ENCODE results near the gene LHFPL2.

The LHFPL2 gene

DNA sequence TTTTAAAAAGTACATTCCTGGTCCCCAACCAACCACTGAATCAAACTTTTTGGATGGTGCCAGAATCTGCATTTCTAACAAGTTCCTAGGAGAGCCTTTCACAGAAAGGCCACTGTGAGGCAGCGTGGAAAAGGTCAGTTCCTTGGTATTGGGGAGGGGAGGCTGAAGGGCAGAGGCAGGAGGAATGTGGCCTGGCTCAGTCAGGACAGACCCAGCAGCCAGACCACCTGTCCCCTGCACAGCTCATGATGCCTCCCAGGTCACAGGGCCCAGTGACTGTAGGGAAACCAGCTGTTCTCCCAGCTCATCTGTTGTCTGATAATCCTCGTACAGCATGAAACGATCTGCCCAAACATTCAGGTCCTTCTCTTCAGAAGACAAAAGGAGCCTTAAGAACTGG lies 132.9 kb downstream of the LHFPL2 start:
- no peak for DNase-seq

DNA sequence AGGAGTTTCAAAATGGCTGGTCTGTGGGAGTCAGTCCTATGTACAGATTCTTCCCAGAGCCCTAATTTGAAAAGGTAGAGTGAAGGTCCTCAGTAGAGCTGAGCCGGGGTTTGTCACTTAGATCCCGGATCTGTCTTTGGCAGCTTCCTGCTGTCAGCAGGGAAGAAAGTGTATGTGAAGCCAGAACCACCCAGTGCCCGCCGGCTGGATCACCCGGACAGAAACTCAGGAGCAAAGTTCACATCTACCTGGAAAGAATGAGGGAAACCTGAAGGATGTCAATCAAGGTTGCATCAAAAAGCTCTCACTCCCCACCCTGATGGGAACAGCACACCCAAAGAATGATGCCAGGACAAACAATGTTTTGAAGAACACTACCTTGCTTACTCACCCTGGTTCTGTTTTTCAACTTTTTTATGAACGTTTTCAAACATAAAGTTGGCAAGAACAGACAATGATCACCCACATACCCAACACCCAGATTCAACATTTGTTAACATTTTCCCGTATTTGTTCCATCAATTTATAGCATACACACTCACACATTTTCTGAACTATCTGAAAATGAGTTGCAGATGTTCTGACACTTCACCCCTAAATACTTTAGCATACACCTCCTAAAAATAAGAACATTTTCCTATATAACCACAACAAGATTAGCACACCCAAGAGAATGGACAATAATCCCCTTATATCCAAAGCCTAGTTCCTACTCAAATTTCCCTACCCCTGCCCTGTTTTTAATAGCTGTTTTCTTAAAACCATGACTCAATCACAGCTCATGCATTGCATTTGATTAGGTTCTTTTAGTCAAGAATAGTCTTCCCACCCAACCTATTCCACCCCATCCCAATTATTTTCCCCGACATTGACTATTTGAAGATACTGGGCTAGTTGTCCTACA lies 133.9 kb downstream of the LHFPL2 start:
- no peak for DNase-seq

DNA sequence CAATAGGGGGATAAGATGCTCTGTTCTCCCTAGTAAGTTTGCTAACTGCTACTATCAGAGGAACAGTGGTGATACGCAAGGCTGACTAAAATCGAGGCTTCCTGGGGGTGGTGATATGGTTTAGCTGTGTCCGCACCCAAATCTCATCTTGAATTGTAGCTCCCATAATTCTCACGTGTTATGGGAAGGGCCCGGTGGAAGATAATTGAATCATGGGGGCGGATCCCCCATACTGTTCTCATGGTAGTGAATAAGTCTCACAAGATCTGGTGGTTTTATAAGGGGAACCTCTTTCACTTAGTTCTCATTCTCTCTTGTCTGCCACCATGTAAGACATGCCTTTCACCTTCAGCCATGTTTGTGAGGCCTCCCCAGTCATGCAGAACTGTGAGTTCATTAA lies 135.1 kb downstream of the LHFPL2 start:
- no peak for DNase-seq

DNA sequence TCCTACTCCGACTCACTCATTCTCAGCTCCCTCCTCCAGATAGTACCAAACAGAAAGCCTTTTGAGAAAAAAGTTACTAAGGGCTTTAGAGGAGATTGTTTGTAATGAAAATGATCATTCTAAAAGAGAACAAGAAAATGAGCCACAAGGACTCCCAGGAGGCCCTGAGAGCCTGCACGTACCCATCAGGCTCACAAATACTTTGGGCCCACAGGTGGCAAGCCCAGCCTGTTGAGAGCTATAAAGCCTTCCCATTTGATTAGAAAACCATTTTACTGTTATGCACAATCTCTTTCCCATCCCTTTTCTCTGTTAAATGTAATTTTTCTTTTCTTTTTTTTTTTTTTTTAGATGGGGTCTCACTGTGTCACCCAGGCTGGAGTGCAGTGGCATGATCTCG lies 136.1 kb downstream of the LHFPL2 start:
- no peak for DNase-seq

DNA sequence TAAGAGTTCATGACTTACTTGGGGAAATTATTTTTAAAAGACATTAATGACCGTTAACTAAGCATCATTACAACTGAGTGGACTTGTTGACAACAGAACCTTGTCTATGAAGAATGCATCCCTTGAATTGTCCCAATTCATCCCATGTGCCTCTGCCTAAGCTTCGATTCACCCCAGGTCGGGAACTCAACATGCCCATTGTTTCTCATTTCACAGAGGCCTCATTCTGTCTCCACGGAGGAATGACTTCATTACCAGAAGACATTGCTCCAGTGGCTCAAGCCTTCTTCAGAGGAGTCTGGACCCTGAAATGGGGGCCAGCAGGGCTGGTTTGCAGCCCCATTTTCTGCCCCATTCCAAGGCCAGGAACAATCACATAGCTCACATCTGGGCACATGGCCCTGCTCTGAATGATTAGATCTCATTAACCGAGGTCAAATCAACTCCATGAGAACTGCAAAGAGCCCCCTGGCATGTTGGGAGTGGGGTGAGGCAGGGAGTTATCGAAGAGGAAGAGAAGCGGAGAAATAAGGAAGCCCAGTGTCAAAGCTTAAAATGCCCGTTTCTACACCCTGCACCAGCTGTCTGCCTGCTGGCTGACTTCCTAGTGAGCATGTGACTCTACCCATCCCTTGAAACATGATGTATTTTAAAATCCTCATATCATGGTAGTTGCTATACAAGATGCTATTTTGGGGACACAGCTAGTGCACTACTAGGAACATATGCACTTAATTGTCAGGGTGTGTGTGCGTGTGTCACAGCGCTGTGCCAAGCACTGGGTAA lies 137.3 kb downstream of the LHFPL2 start:
- DNase-seq = no peak

DNA sequence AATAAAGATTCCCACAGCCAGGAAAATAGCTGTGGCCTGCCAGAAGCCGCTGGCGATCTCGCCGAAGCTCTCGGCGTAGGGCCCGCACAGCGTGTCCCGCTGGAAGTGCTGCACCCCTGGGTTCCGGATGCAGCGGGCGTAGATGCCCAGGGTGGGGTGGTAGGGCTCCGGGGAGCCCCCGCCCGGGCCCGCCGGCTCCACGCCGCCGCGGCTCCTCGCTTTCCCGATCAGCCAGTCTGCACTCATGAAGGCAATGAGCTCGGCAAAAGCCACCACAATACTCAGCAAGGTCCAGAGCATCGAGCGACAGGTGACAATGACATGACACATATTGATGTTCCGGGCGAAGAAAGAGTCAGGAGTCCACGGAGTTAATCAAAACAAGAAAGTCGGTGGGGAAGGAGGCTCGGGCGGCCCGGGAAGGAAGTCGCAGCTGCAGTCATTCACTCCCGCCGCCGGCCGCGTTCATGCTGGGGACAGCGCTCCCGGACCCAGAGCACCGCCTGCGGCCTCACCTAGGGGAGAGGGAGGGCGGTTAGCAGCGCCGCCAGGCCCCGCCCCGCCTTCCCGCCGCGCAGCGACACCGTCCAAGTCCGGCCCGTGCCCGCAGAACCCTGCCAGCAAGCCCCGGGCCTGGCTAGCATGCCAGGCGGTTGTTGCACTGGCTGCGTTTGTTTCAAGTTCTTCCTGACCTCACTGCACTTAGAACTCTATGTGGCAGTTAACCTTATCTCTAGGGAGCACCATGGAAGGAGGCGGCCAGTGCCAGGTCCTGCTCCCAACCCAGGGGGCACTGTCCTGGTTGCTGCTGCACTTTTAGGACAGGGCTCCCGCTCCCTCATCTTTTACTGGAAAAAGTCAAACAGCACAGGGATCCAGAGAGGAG lies 138.4 kb downstream of the LHFPL2 start:
- peak; percentile 45 for DNase-seq

DNA sequence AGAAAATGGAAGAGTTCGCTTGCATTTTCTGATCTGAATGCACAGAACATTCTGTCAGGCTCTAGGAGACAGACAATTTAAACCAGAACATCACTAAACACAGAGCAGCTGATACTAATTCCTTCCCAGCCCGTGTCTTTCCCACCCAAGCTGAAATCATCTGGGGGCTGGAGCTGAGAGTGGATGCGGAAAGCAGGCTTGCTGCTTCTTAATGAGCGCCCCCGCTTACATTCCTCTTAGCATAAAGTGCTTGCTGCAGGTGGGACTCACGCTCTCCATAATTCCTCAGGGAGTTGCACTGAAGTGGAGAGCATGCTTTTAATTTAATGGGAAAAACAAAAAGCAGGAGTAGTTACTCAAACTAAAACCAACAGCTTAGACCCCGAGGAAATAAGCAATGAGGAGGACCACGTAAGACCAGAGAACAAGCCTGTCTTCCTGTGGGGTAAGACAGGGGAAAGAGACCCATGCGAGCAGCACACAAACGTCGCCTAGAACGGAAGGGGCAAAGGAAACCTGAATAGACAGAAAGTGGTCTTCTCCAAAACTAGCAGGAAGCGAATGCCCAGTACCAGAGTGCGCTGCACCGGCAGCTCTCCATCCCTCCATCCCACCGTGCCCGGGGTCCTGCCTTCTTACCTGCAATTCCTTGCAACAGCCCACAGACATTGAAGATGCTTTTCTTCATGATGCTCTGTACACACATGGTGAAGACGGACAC lies 139.3 kb downstream of the LHFPL2 start:
- DNase-seq = no peak

DNA sequence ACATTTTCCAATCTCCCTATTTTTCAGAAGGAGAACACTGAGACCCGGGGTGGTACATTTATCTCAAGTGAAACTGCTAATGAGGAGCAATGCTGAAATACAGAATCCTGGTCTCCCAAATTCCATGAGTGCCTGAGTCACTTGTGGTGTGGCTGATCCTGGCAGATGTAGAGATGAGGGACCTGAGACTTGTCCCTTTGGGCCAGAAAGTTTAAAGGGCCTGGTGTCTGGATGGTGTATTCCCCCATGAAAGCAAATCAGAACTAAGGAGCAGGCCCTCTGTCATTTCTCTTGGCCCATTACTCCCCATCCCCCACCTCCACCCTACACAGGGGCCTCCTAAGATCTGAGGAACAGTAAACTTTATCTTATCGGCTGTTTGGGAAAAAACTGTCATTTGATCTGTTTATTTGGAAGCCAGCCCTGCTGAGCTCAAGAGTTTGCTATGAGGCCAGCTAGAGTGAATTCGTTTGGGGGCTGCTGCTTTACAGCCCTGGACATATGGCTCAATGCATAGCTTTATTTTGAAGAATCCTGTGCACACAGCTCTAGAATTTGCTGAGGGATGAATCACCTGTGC lies 140.3 kb downstream of the LHFPL2 start:
- DNase-seq = no peak

DNA sequence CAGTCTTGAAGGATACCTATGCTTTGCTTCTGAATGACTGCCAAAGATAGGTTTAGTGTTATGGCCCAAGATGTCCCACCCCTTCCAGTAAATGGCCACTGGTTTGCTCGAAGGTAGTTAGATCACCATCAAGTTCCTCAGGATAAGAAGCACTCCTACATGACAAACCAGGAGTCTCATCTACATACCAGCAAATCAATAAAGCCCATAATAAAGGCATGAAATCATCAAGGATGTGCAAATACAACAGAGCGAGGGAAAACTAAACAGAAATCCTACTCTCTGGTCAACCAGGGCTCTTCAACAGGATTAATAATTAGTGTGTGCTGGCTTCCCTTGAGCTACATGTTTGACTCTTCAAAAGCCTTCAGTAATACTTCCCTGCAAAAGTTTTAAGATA lies 141.0 kb downstream of the LHFPL2 start:
- DNase-seq = no peak

DNA sequence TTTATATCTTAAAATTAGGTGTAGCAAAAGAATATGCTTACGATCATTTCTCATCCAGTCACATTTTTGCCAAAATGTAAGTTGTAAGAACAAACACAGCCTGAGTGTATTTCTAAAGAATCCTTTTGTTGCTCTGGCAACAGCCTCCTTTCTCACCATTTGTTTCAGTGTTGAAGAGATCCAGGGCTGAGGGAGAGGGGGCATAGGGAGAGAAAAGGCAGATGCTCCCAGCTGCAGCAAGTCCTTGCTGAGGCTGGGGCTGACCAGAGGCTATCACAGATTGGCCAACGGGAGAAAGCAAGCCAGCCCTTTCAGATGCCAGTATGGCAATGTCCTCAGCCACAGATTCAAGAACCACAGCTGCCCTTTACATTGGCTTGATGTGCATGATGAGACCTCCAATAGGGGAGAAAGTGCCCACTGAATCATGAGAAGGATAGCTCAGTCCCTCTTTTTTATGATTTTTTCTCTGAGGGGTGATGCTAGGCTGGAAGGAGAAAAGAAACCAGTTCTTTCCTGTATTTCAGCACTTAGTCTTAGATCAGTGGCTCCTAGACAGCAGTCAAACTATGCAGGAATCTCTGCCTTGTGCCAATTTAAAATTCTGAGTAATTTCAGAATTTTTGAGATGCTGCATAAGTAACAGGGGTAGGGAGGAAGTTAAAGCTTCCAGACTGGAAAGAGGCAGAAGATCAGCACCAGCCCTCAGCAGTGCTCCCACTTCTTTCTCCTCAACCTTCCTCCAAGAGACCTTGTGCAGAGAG lies 142.1 kb downstream of the LHFPL2 start:
- no peak for DNase-seq

DNA sequence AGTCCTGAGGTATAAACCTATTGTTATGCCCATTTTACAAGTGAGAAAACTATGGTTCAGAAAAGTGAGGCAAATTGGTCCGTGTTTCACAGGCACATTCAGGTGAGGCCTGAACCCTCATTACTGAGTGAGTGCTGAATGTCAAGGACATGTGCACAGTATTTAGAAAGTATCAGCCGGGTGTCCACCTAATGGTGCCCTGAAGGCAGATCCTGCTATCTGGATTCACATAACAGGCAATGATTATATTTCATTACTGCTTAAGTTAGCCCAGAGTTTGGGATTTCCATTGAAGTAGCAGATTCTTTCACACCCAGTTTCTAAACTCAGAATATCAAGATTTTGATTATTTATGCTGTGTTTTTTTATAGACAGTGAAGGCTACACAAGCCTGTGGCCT lies 142.7 kb downstream of the LHFPL2 start:
- DNase-seq = no peak

DNA sequence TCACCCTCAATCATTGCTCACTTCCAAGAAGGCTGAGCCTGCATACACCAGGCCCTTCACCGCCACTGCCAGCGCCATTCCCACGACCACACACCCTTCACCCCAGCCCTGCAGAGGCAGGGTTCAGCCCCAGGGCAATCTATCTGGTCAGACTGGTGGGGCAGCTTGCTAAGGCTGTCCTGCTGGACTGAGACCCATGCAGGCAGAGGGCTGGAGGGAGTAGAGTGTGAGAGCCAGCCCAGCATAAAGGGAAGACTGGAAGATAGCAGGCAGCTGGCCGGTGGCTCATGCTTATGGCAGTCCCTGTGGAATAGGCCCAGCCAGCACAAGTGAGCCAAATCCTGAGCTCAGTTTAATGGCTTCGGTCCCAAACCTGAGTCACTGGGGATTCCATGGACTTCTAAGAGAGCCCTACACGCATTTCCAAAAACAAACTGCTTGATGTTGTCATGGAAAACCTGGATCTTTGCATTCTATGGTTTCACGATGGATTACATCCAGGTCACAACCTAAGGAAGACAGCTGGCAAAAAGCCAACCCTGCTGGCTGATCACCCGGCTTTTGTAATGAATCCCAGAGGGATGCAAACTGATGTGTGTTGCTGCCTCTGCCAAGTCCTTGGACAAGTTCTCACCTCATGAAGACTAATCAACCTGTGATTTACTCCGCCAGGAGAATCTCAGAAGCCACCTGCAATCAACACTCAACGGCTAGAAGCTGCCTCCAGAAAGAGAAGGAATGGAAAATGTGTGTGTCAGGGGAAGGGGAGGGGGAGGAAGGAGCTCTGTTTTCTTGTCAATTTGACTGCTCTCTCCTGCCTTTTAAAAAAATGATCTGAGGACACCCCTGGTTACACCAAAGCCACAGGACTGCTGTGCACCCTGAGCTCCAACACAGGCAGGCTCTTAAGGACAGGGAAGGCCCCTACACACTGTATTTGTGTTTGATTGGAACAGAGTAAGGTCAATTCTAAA lies 143.6 kb downstream of the LHFPL2 start:
- DNase-seq = peak; percentile 32

DNA sequence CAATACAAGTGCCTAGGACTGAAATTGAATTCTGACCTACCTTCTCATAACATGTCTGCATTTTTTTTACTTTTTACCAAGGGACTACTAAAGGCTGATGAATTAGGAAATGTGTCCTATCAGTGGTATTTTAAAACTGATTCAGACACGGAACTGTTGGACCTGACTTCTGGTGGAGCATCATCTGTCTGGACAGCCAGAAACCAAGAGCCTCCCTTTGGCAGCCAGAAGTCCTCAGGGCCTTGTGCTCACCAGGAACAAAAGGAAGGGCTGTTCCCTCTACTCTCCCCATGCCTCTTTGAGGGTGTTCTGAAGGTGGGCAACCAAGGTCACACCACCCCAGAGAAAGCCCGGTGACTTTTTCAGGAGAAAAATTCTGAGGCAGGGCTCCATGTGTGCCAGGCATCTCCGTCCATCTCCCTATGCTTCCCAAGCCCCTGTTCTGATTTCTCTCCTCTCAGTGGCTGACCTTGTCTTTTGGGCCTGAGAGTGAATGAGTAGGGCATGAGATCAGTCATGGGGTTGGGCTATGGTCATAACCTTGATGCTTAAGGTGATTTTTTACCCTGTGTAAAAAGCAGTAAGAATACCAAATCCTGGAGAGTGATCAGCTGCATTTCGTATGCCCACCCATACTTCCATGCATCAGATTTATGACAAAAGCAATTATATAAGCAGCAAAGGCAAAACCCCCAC lies 144.5 kb downstream of the LHFPL2 start:
- DNase-seq = no peak

DNA sequence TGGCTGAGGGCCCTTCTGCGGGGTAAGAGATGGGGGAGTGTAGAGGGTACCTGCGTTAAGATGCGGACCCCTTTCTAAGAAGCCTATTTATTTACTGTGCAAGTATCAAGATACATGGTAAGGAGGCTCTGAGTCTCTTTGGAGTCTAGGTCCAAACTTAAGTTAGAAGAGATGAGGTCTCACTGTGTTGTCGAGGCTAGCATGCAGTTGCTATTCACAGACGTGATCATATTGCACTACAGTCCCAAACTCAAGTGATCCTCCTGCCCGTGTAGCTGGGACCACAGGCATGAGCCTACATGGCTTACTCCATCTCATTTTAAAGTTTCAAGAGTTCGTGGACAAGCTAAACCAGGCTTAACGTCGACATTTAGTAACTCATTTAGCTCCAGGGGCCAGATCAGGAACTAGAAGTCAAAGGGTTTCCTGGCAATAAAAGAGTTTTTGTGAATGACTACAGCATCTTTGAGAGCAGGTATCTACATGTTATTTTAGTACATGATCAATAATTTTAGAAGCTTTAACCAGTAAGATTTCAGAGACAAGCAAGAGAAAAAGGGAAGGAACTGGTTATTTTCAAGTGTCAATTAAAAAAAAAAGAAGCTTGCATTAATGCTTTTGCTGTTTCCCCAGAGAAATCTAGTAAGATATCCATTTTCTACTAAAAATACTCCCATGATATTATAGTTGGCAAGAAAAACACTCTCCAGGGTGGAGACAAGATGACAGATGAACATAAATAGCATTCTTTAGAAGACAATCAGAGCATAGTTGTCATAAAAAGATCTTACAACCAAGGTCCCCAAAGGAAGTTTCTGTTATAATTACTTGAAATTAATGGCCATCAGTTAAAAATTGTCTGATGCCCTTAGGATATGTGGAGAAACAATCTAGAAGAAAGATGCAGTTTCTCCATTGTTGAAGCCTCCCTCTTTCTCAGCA lies 146.9 kb downstream of the LHFPL2 start:
- DNase-seq = no peak

DNA sequence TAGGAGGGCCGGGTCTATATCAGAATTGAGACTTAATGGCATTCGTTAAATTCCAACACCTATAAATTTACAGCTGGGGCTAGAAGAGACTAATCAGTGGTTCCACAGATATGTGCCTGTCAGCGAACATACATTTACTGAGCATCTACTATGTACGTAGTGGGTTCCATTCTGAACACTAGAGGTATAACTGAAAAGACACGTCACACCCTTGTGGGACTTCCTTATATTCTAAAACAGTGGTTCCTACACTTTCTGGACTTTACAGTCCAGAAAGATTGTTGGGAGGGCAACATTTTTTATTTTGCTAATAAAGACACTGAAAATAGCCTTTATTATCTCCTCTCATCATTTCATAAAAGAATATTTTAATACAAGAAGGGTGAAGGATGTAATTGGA lies 147.7 kb downstream of the LHFPL2 start:
- DNase-seq = no peak

DNA sequence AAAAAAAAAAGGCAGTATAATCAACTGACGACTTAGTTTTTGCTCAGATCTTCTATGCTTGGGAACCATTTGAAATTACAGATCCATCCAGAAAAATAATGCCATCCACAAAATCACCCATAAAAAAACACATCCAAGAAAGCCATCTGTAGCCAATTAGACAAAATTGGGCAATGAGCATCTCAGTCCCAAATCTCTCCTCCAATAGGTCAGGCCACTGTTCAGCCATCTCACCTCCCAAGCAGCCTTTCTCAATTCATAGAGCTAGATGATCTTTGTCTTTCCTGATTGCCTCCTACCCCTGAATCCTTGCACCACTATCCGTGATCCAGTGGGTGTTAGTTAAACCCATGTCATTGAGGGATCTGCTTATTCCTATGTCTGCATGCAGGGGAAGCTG lies 148.5 kb downstream of the LHFPL2 start:
- DNase-seq = no peak

DNA sequence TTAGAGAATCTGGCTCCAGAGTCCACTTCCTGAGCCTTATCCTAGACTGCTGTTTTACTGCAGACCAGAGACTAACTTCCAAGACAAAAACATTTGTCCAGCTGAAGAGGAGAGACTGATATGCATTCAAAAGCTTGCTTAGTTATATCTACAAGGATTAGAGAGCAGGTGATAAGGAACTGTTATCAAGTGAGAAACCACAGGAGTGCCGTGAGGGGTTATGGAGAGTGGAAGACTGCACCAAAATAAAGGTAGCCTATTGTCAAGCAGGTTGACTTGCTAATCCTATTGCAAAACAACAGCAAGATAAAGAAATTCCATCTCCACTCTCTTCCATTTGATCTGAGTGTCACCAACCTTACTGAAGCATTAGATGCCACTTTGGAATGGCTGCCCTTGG lies 149.1 kb downstream of the LHFPL2 start:
- no peak for DNase-seq

Data from NCI-H345 (cell line).